H1 (cell line): ENCODE data around the gene GMNN. TPM values are rescaled to one million over a fixed set of nuclear protein-coding genes. Genes with fewer than 3 reads are reported as not detected.

Experiments used
- CTCF ChIA-PET: fragments of 300-600 bp; sonication (Branson Sonifier 250); formaldehyde crosslinking; loops from one replicate; lab custom pipeline; 2021; ENCODE audit not compliant: partially characterized antibody; lab: Charles Lee
- POLR2A ChIA-PET: fragments of 300-600 bp; sonication (Branson Sonifier 250); formaldehyde crosslinking; loops from one replicate; lab custom pipeline; 2021; ENCODE audit warnings: inconsistent platforms; ENCODE audit not compliant: partially characterized antibody; lab: Charles Lee
- DNase-seq, 2 experiments: peaks; one replicate each; pipeline versions ENCODE4 v3.0.0 to v3.0.0-alpha.2; 2010 to 2022; ENCODE audit warnings: low spot score in 2 of 2, low read depth in 1 of 2, mixed read lengths in 1 of 2
- FAIRE-seq: peaks from 2 replicates; lab custom pipeline; 2011; peaks lifted over from hg19 to GRCh38; lab: Jason Lieb, UNC
- H2AFZ ChIP-seq: 2 replicates; pipeline ENCODE4 v1.8.1; 2012; ENCODE audit warnings: low read length, inconsistent platforms
- H2AK5ac ChIP-seq: 2 replicates; pipeline ENCODE4 v1.6.1; 2013; ENCODE audit warnings: low read depth, low read length
- H2BK120ac ChIP-seq: replicated peaks from 2 replicates; pipeline ENCODE3; 2013; ENCODE audit warnings: low read depth, low read length, inconsistent platforms
- H2BK12ac ChIP-seq: 2 replicates; pipeline ENCODE4 v1.6.1; 2013; ENCODE audit warnings: low read depth, low read length
- H2BK15ac ChIP-seq: 2 replicates; pipeline ENCODE4 v1.6.1; 2013; ENCODE audit warnings: low read length
- H2BK20ac ChIP-seq: 2 replicates; pipeline ENCODE4 v1.6.1; 2013; ENCODE audit warnings: low read length
- H2BK5ac ChIP-seq: 2 replicates; pipeline ENCODE4 v1.6.1; 2013; ENCODE audit warnings: low read depth, low read length
- H3K14ac ChIP-seq: 2 replicates; pipeline ENCODE4 v1.6.1; 2013; ENCODE audit warnings: inconsistent platforms; ENCODE audit not compliant: insufficient read length
- H3K18ac ChIP-seq: 2 replicates; pipeline ENCODE4 v1.6.1; 2013; ENCODE audit warnings: low read length; ENCODE audit errors: extremely low read depth
- H3K23ac ChIP-seq: 2 replicates; pipeline ENCODE4 v1.6.1; 2013; ENCODE audit warnings: inconsistent platforms; ENCODE audit not compliant: insufficient read length
- H3K23me2 ChIP-seq: 2 replicates; pipeline ENCODE4 v1.6.1; 2013; ENCODE audit warnings: low read depth, low read length
- H3K27ac ChIP-seq: 2 replicates; pipeline ENCODE4 v1.6.1; 2011; ENCODE audit warnings: low read depth, low read length, inconsistent platforms
- H3K27me3 ChIP-seq, 4 experiments: replicated peaks in 1 of 4; 1 replicate in 1 of 4; 2 replicates in 3 of 4; pipeline versions ENCODE4 v1.6.1 to v1.8.1; 2011 to 2013; ENCODE audit warnings: low read length in 3 of 4, mild to moderate bottlenecking in 3 of 4, inconsistent platforms in 2 of 4, mixed read lengths in 2 of 4, moderate library complexity in 1 of 4; ENCODE audit not compliant: control insufficient read depth in 3 of 4, insufficient read depth in 3 of 4; ENCODE audit errors: extremely low read depth in 1 of 4
- H3K36me3 ChIP-seq, 4 experiments: 2 replicates each; pipeline versions ENCODE4 v1.6.1 to v1.8.1; 2011 to 2013; ENCODE audit warnings: mild to moderate bottlenecking in 4 of 4, low read length in 3 of 4, moderate library complexity in 2 of 4, control low read depth in 1 of 4, inconsistent platforms in 1 of 4; ENCODE audit not compliant: insufficient read depth in 4 of 4, control insufficient read depth in 2 of 4
- H3K4ac ChIP-seq: replicated peaks from 2 replicates; pipeline ENCODE3; 2013; ENCODE audit warnings: low read length, low read depth, mixed read lengths, inconsistent platforms; ENCODE audit not compliant: insufficient read length
- H3K4me1 ChIP-seq, 4 experiments: replicated peaks in 1 of 4; 1 replicate in 1 of 4; 2 replicates in 3 of 4; pipeline versions ENCODE4 v1.6.1 to v1.8.1; 2011 to 2013; ENCODE audit warnings: low read length in 3 of 4, inconsistent platforms in 2 of 4, mixed read lengths in 1 of 4; ENCODE audit not compliant: insufficient read depth in 4 of 4, control insufficient read depth in 3 of 4
- H3K4me2 ChIP-seq, 2 experiments: 2 replicates each; pipeline versions ENCODE4 v1.6.1 to v1.8.1; 2011 to 2013; ENCODE audit warnings: low read depth in 2 of 2, low read length in 2 of 2, control low read depth in 1 of 2, inconsistent platforms in 1 of 2, mild to moderate bottlenecking in 1 of 2; ENCODE audit not compliant: insufficient read depth in 1 of 2
- H3K4me3 ChIP-seq, 4 experiments: fragments of 200-600, 300-600 bp in 1 of 4; sonication (generic), shearing (Covaris generic), sonication (Bioruptor Twin) in 1 of 4; 2 replicates each; pipeline versions ENCODE4 v1.5.1 to v1.8.1; 2011 to 2016; ENCODE audit warnings: low read length in 4 of 4, low read depth in 3 of 4, control low read depth in 2 of 4, inconsistent platforms in 2 of 4, mild to moderate bottlenecking in 2 of 4, mixed read lengths in 1 of 4, moderate library complexity in 1 of 4; ENCODE audit not compliant: insufficient read depth in 2 of 4; ENCODE audit errors: extremely low read depth in 1 of 4
- H3K56ac ChIP-seq: replicated peaks from 2 replicates; pipeline ENCODE3; 2013; ENCODE audit warnings: low read depth, mild to moderate bottlenecking, mixed read lengths, low read length, inconsistent platforms; ENCODE audit not compliant: insufficient read length
- H3K79me1 ChIP-seq: 2 replicates; pipeline ENCODE4 v1.6.1; 2013; ENCODE audit warnings: low read depth, low read length, control low read depth
- H3K79me2 ChIP-seq, 2 experiments: 2 replicates each; pipeline versions ENCODE4 v1.6.1 to v1.8.1; 2012 to 2013; ENCODE audit warnings: low read length in 2 of 2, mild to moderate bottlenecking in 2 of 2, inconsistent platforms in 1 of 2; ENCODE audit not compliant: insufficient read depth in 2 of 2, control insufficient read depth in 1 of 2
- H3K9ac ChIP-seq, 4 experiments: replicated peaks in 1 of 4; 1 replicate in 1 of 4; 2 replicates in 3 of 4; pipeline versions ENCODE4 v1.6.1 to v1.8.1; 2011 to 2013; ENCODE audit warnings: low read depth in 3 of 4, low read length in 3 of 4, control low read depth in 2 of 4, mild to moderate bottlenecking in 2 of 4, moderate library complexity in 2 of 4, inconsistent platforms in 1 of 4; ENCODE audit errors: extremely low read depth in 1 of 4
- H3K9me3 ChIP-seq, 2 experiments: 2 replicates each; pipeline versions ENCODE4 v1.6.1 to v1.8.1; 2012 to 2013; ENCODE audit warnings: mild to moderate bottlenecking in 2 of 2, moderate library complexity in 2 of 2, control low read depth in 1 of 2, inconsistent platforms in 1 of 2, low read depth in 1 of 2, low read length in 1 of 2, mixed read lengths in 1 of 2; ENCODE audit not compliant: insufficient read depth in 2 of 2
- H4K20me1 ChIP-seq, 2 experiments: replicated peaks in 1 of 2; 2 replicates each; pipeline versions ENCODE3 to v1.8.1; 2011 to 2013; ENCODE audit warnings: inconsistent platforms in 2 of 2, low read length in 2 of 2, mild to moderate bottlenecking in 1 of 2; ENCODE audit not compliant: insufficient read depth in 2 of 2, control insufficient read depth in 1 of 2
- H4K5ac ChIP-seq: 2 replicates; pipeline ENCODE4 v1.6.1; 2013; ENCODE audit warnings: low read length, low read depth, mixed read lengths, inconsistent platforms; ENCODE audit not compliant: insufficient read length
- H4K8ac ChIP-seq: 2 replicates; pipeline ENCODE4 v1.8.0; 2013; ENCODE audit warnings: mild to moderate bottlenecking, moderate library complexity, low read length, inconsistent platforms; ENCODE audit not compliant: insufficient read depth; ENCODE audit errors: extremely low read depth
- H4K91ac ChIP-seq: replicated peaks from 2 replicates; pipeline ENCODE3; 2013; ENCODE audit warnings: low read length, mixed read lengths, inconsistent platforms; ENCODE audit not compliant: insufficient read length
- CBX8 ChIP-seq: fragments of 300-800, 300-1000 bp; sonication (generic); IDR thresholded peaks from 2 replicates; pipeline ENCODE4 v1.7.1; 2016; ENCODE audit warnings: low read depth, low read length, borderline replicate concordance
- EGR1 ChIP-seq: IDR thresholded peaks from 2 replicates; pipeline ENCODE4 v1.6.1; 2011; ENCODE audit warnings: low read depth, low read length, borderline replicate concordance
- GABPA ChIP-seq: IDR thresholded peaks from 2 replicates; pipeline ENCODE4 v1.6.1; 2011; ENCODE audit warnings: mild to moderate bottlenecking, low read length, moderate library complexity, borderline replicate concordance; ENCODE audit not compliant: insufficient read depth
- MAFK ChIP-seq: IDR thresholded peaks from 2 replicates; pipeline ENCODE4 v1.6.1; 2012; ENCODE audit warnings: low read depth, mild to moderate bottlenecking, improper control_type of control experiment, low read length
- TAF1 ChIP-seq: IDR thresholded peaks from 2 replicates; pipeline ENCODE4 v1.6.1; 2011; ENCODE audit warnings: mild to moderate bottlenecking, low read depth, low read length
- ZNF274 ChIP-seq: IDR thresholded peaks from 2 replicates; pipeline ENCODE4 v1.7.0; 2012; ENCODE audit warnings: low read length, borderline replicate concordance; ENCODE audit errors: extremely low read depth
- WGBS, 2 experiments: shearing (Covaris generic) in 1 of 2; methylation state at CpG; one replicate each; pipeline versions ENCODE4 v1.1.6 to v1.1.7; 2013 to 2015; ENCODE audit warnings: low lambda C conversion rate in 2 of 2, mixed read lengths in 2 of 2, inconsistent platforms in 1 of 2, low coverage in 1 of 2, missing lambda C conversion rate in 1 of 2; ENCODE audit not compliant: insufficient replicate concordance in 2 of 2, insufficient coverage in 1 of 2, insufficient read length in 1 of 2; ENCODE audit errors: extremely low coverage in 1 of 2, missing lambda C conversion rate in 1 of 2; 5-methylcytosine and 5-hydroxymethylcytosine counted together
- polyA plus RNA-seq, 7 experiments: library from polyadenylated mRNA; depleted of rRNA in 3 of 7; stranded (reverse) in 5 of 7; unstranded in 2 of 7; fragments of >200 nt in 5 of 7; fragments of 200-250 nt in 2 of 7; gene quantifications; 1 replicate in 5 of 7; 2 replicates in 1 of 7; 4 replicates in 1 of 7; pipeline versions ENCODE4 v1.2.1 to v1.2.3, GENCODE V29; 2011 to 2013; ENCODE audit warnings: missing spikeins in 2 of 7, mixed read lengths in 2 of 7
- total RNA-seq: library from RNA; stranded (reverse); fragmentation: NEBNext Ultra II Directional; extraction: Animal tissue kit (Norgen Biotek cat#: 25700); gene quantifications from 2 replicates; pipeline ENCODE4 v1.2.1, GENCODE V29; 2021

The GMNN gene
- total and polyA plus RNA-seq, 2 of the 8 experiments (the other 6 are each of a cell fraction or from before 2014, with no cell fraction given), result 65.9 to 101 TPM

- Histone ChIP-seq H3K4me3 (no peak overlapping the region), H3K23ac (no peak overlapping the region), H4K5ac (no peak overlapping the region), H3K14ac (no peak overlapping the region), H4K91ac (no peak overlapping the region), H2BK12ac (no peak overlapping the region), H2AFZ (peak overlapping the region; percentile 62; the same call in 1 of the 2 replicates), H2BK120ac (no peak overlapping the region), H2BK20ac (no peak overlapping the region), H3K9ac (no peak overlapping the region), H3K4me1 (no peaks in the 10 kb centered on the region), H3K18ac (no peak overlapping the region), H2BK15ac (no peak overlapping the region), H3K36me3 (no peaks in the 10 kb centered on the region), H2BK5ac (no peak overlapping the region), H3K4ac (no peak overlapping the region), H3K27ac (no peak overlapping the region), H4K8ac (no peak overlapping the region), H3K9me3 (no peaks in the 10 kb centered on the region), H2AK5ac (no peak overlapping the region), H3K27me3 (no peaks in the 10 kb centered on the region), H3K23me2 (no peaks in the 10 kb centered on the region), H3K79me2 (no peaks in the 10 kb centered on the region), H3K79me1 (no peaks in the 10 kb centered on the region), H3K56ac (no peak overlapping the region), H4K20me1 (no peaks in the 10 kb centered on the region), H3K4me2 (no peak overlapping the region)
- 86% methylated on average over 3 of the region's 3 CpGs; no CpG with 5 or more reads in 1 of the 2 experiments for WGBS, 2 experiments
- ChIA-PET CTCF (interaction anchor here (0.9 to 1.6 kb wide), 4 partner anchors 10 to 20 kb away, joined by 3 read pairs; no protein-coding TSS in a partner anchor), POLR2A (interaction anchor here (0.9 to 2.4 kb wide), 5 partner anchors 10 to 37 kb away, joined by 3 to 6 read pairs (median 3); no protein-coding TSS in a partner anchor)
- DNase-seq, result no peak
- TF ChIP-seq MAFK, result no peak
- TF ChIP-seq TAF1, result no peak
- no peak for TF ChIP-seq ZNF274
- no peak for TF ChIP-seq GABPA
- TF ChIP-seq CBX8, result no peak
- TF ChIP-seq EGR1, result no peak
- no peak for FAIRE-seq
Observed at GRCh38 chr6:24738741-24739140, 36.0 kb upstream of the GMNN start.
